H9 (cell line): ENCODE measurements around the gene MYBBP1A. TPM values are rescaled to one million over a fixed set of nuclear protein-coding genes. Genes with fewer than 3 reads are reported as not detected.

Experiments used
- DNase-seq: peaks from one replicate; pipeline ENCODE4 v3.0.0-alpha.2; 2017
- H2AFZ ChIP-seq: one replicate; pipeline ENCODE4 v1.6.1; 2013; ENCODE audit warnings: mild to moderate bottlenecking, low read length, control low read depth, moderate library complexity
- H2AK5ac ChIP-seq: 2 replicates; pipeline ENCODE4 v1.6.1; 2013; ENCODE audit warnings: low read length, control low read depth, mixed read lengths; ENCODE audit not compliant: insufficient read length
- H2BK120ac ChIP-seq: one replicate; pipeline ENCODE4 v1.6.1; 2013; ENCODE audit warnings: low read depth, mild to moderate bottlenecking, low read length, control low read depth, inconsistent platforms; ENCODE audit not compliant: poor library complexity, severe bottlenecking
- H2BK12ac ChIP-seq: 2 replicates; pipeline ENCODE4 v1.6.1; 2013; ENCODE audit warnings: low read length, control low read depth, mixed read lengths, low read depth; ENCODE audit not compliant: insufficient read length
- H2BK15ac ChIP-seq: 2 replicates; pipeline ENCODE4 v1.6.1; 2013; ENCODE audit warnings: low read depth, low read length, control low read depth
- H2BK20ac ChIP-seq: one replicate; pipeline ENCODE4 v1.6.1; 2013; ENCODE audit warnings: low read depth, mild to moderate bottlenecking, low read length, control low read depth, inconsistent platforms; ENCODE audit not compliant: poor library complexity, severe bottlenecking
- H2BK5ac ChIP-seq: 2 replicates; pipeline ENCODE4 v1.6.1; 2013; ENCODE audit warnings: low read length, control low read depth, mixed read lengths; ENCODE audit not compliant: insufficient read length
- H3K14ac ChIP-seq: 2 replicates; pipeline ENCODE4 v1.6.1; 2013; ENCODE audit warnings: low read length, control low read depth; ENCODE audit not compliant: insufficient read depth
- H3K18ac ChIP-seq: 2 replicates; pipeline ENCODE4 v1.6.1; 2013; ENCODE audit warnings: low read depth, mild to moderate bottlenecking, mixed read lengths, low read length, control low read depth; ENCODE audit not compliant: insufficient read length
- H3K23ac ChIP-seq: 2 replicates; pipeline ENCODE4 v1.6.1; 2013; ENCODE audit warnings: low read length, control low read depth, mixed read lengths, low read depth; ENCODE audit not compliant: insufficient read length
- H3K23me2 ChIP-seq: 2 replicates; pipeline ENCODE4 v1.6.1; 2013; ENCODE audit warnings: low read depth, mild to moderate bottlenecking, mixed read lengths, low read length, control low read depth; ENCODE audit not compliant: insufficient read length, poor library complexity, severe bottlenecking
- H3K27ac ChIP-seq: 2 replicates; pipeline ENCODE4 v1.5.1; 2013; ENCODE audit warnings: low read length, control low read depth, mixed read lengths, low read depth; ENCODE audit not compliant: insufficient read length
- H3K27me3 ChIP-seq: 2 replicates; pipeline ENCODE4 v1.6.1; 2013; ENCODE audit warnings: low read length, control low read depth, inconsistent platforms; ENCODE audit not compliant: insufficient read depth
- H3K4ac ChIP-seq: 2 replicates; pipeline ENCODE4 v1.6.1; 2013; ENCODE audit warnings: low read depth, mild to moderate bottlenecking, control low read depth, inconsistent platforms, low read length, moderate library complexity
- H3K4me1 ChIP-seq: 2 replicates; pipeline ENCODE4 v1.6.1; 2013; ENCODE audit warnings: low read length, control low read depth, inconsistent platforms; ENCODE audit not compliant: insufficient read depth
- H3K4me2 ChIP-seq: 2 replicates; pipeline ENCODE4 v1.6.1; 2013; ENCODE audit warnings: low read length, control low read depth, mixed read lengths; ENCODE audit not compliant: insufficient read length, insufficient read depth
- H3K56ac ChIP-seq: 2 replicates; pipeline ENCODE4 v1.6.1; 2013; ENCODE audit warnings: low read depth, mild to moderate bottlenecking, mixed read lengths, low read length, control low read depth; ENCODE audit not compliant: insufficient read length
- H3K79me1 ChIP-seq: 2 replicates; pipeline ENCODE4 v1.6.1; 2013; ENCODE audit warnings: low read depth, mild to moderate bottlenecking, moderate library complexity, low read length, control low read depth, inconsistent platforms; ENCODE audit not compliant: insufficient read depth, poor library complexity, severe bottlenecking
- H3K79me2 ChIP-seq: 2 replicates; pipeline ENCODE4 v1.6.1; 2013; ENCODE audit warnings: low read length, control low read depth, inconsistent platforms; ENCODE audit not compliant: insufficient read depth
- H3K9ac ChIP-seq: 2 replicates; pipeline ENCODE4 v1.6.1; 2013; ENCODE audit warnings: low read length, control low read depth, mixed read lengths; ENCODE audit not compliant: insufficient read length; ENCODE audit errors: extremely low read depth
- H3K9me3 ChIP-seq: one replicate; pipeline ENCODE4 v1.6.1; 2013; ENCODE audit warnings: low read depth, low read length, inconsistent platforms; ENCODE audit not compliant: control insufficient read depth
- H3T11ph ChIP-seq: one replicate; pipeline ENCODE4 v1.6.1; 2013; ENCODE audit warnings: mild to moderate bottlenecking, low read length, control low read depth, inconsistent platforms
- H4K20me1 ChIP-seq: one replicate; pipeline ENCODE4 v1.6.1; 2013; ENCODE audit not compliant: control insufficient read depth, insufficient read length, insufficient read depth
- H4K5ac ChIP-seq: 2 replicates; pipeline ENCODE4 v1.6.1; 2013; ENCODE audit warnings: low read depth, mild to moderate bottlenecking, mixed read lengths, low read length, control low read depth; ENCODE audit not compliant: insufficient read length
- H4K8ac ChIP-seq: replicated peaks from 2 replicates; pipeline ENCODE4 v1.6.1; 2013; ENCODE audit warnings: low read length, control low read depth, mixed read lengths, low read depth; ENCODE audit not compliant: insufficient read length
- H4K91ac ChIP-seq: 2 replicates; pipeline ENCODE4 v1.6.1; 2013; ENCODE audit warnings: low read depth, mild to moderate bottlenecking, moderate library complexity, mixed read lengths, low read length, control low read depth; ENCODE audit not compliant: insufficient read length
- H3K27ac Mint-ChIP-seq, 3 experiments: 2 replicates in 2 of 3; 3 replicates in 1 of 3; pipeline ENCODE4 v1.8.0; 2020 to 2021; ENCODE audit warnings: mixed read lengths in 3 of 3, mild to moderate bottlenecking in 1 of 3, moderate library complexity in 1 of 3
- H3K27me3 Mint-ChIP-seq: 2 replicates; pipeline ENCODE4 v1.8.0; 2021; ENCODE audit warnings: low read depth, mild to moderate bottlenecking, moderate library complexity, mixed read lengths
- H3K36me3 Mint-ChIP-seq, 3 experiments: 2 replicates in 2 of 3; 3 replicates in 1 of 3; pipeline ENCODE4 v1.8.0; 2020 to 2021; ENCODE audit warnings: low read depth in 3 of 3, mixed read lengths in 3 of 3; ENCODE audit not compliant: insufficient read depth in 1 of 3
- H3K4me1 Mint-ChIP-seq, 2 experiments: 2 replicates each; pipeline ENCODE4 v1.8.0; 2020; ENCODE audit warnings: mixed read lengths in 2 of 2
- H3K4me3 Mint-ChIP-seq, 2 experiments: 2 replicates in 1 of 2; 3 replicates in 1 of 2; pipeline ENCODE4 v1.8.0; 2020 to 2021; ENCODE audit warnings: mild to moderate bottlenecking in 2 of 2, mixed read lengths in 2 of 2, moderate library complexity in 1 of 2
- H3K9me3 Mint-ChIP-seq, 2 experiments: 2 replicates in 1 of 2; 3 replicates in 1 of 2; pipeline ENCODE4 v1.8.0; 2020; ENCODE audit warnings: mild to moderate bottlenecking in 2 of 2, mixed read lengths in 2 of 2, moderate library complexity in 1 of 2
- WGBS: extraction: QIAGEN DNeasy Blood & Tissue Kit; methylation state at CpG from one replicate; pipeline ENCODE4 v1.1.7; 2013; ENCODE audit warnings: missing lambda C conversion rate, low lambda C conversion rate, mixed read lengths; ENCODE audit not compliant: insufficient read length; ENCODE audit errors: extremely low coverage; 5-methylcytosine and 5-hydroxymethylcytosine counted together
- total RNA-seq: library from RNA; stranded (reverse); gene quantifications from 2 replicates; pipeline ENCODE4 v1.2.1, GENCODE V29; 2021
- TF ChIP-seq, protein P1 (sequence below): fragments of 200-600 bp; sonication (generic); conservative IDR thresholded peaks from 3 replicates; pipeline ENCODE4 v1.8.0; 2021; ENCODE audit warnings: antibody characterized with exemption, mild to moderate bottlenecking

The MYBBP1A gene
- total RNA-seq, 1 experiment from 2014 or later = 181 TPM

DNA sequence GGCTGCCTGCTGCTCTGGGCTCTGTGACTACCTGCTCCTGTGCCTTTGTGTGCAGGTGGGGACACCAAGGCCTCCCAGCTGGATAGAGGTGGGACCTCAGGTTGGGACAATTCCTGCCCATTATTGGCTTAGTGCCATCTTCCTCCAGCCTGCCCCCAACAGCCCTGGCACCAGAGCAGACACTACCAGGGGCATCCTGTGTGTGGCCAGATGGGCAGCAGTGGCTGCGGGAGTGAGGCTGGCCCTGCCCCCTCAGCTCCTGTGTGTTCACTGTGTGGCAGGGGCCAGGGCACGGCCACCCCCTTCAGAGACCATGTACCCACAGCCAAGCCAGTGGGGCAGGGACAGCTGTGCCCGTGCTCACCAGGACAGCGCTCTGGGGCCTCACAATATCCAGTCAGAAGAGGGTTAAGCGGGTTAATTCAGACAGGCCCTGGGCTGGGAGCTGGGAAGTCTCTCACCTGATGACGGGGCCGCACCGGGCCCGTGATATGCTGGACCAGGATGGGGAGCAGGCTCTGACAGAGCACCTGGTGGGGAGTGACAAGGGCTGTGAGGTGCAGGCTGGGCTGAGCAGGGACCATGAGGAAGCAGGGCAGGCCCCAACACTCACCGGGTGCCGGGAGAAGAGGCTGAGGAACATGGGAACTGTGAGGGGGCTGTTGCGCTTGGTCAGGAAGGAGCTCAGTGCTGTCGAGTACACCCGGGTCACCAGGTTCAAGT is 13.0 kb downstream of the MYBBP1A start:
- no peaks in the 10 kb centered on the region for H3K9me3 ChIP-seq
- H3K27me3 Mint-ChIP-seq = no peaks in the 10 kb centered on the region; the same call in 1 of the 2 replicates

More for the DNA sequence above, 13.0 kb downstream of the MYBBP1A start:
- Histone ChIP-seq H2AK5ac (no peak overlapping the region), H4K8ac (no peak overlapping the region), H3K9ac (no peak overlapping the region), H2BK12ac (no peak overlapping the region), H3K79me1 (no peaks in the 10 kb centered on the region), H3K23ac (no peak overlapping the region), H4K91ac (no peak overlapping the region), H4K5ac (no peak overlapping the region), H3K4me1 (no peaks in the 10 kb centered on the region), H4K20me1 (peaks cover 4% of the 10 kb centered on the region), H3K4me2 (no peak overlapping the region), H3K27ac (no peak overlapping the region), H3K27me3 (no peaks in the 10 kb centered on the region), H3K79me2 (no peaks in the 10 kb centered on the region), H3K14ac (no peak overlapping the region), H3K4ac (no peak overlapping the region), H3K18ac (no peak overlapping the region), H2AFZ (no peak overlapping the region), H2BK5ac (no peak overlapping the region), H2BK120ac (no peak overlapping the region), H3K56ac (no peak overlapping the region), H2BK15ac (no peak overlapping the region), H3K23me2 (no peaks in the 10 kb centered on the region), H3T11ph (no peak overlapping the region), H2BK20ac (no peak overlapping the region)
- H3K4me3 Mint-ChIP-seq = no peak overlapping the region
- peaks cover under 1% of the 10 kb centered on the region in 2 experiments for H3K4me1 Mint-ChIP-seq
- no CpG with 5 or more reads among the region's 14 CpGs for WGBS
- TF ChIP-seq, protein P1, sequence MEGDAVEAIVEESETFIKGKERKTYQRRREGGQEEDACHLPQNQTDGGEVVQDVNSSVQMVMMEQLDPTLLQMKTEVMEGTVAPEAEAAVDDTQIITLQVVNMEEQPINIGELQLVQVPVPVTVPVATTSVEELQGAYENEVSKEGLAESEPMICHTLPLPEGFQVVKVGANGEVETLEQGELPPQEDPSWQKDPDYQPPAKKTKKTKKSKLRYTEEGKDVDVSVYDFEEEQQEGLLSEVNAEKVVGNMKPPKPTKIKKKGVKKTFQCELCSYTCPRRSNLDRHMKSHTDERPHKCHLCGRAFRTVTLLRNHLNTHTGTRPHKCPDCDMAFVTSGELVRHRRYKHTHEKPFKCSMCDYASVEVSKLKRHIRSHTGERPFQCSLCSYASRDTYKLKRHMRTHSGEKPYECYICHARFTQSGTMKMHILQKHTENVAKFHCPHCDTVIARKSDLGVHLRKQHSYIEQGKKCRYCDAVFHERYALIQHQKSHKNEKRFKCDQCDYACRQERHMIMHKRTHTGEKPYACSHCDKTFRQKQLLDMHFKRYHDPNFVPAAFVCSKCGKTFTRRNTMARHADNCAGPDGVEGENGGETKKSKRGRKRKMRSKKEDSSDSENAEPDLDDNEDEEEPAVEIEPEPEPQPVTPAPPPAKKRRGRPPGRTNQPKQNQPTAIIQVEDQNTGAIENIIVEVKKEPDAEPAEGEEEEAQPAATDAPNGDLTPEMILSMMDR = no peak
- H3K9me3 Mint-ChIP-seq = no peaks in the 10 kb centered on the region
- no peak overlapping the region; a peak in 1 of 7 replicates for H3K27ac Mint-ChIP-seq
- H3K36me3 Mint-ChIP-seq = peaks cover 28 to 84% (median 59%) of the 10 kb centered on the region in 3 experiments
- no peak for DNase-seq
